D341Med (cell line): Measurements from ENCODE around the gene CYTH1.

Experiments
- DNase-seq: peaks from one replicate; pipeline ENCODE4 v3.0.0; 2012; ENCODE audit warnings: low spot score

CYTH1 gene

DNA sequence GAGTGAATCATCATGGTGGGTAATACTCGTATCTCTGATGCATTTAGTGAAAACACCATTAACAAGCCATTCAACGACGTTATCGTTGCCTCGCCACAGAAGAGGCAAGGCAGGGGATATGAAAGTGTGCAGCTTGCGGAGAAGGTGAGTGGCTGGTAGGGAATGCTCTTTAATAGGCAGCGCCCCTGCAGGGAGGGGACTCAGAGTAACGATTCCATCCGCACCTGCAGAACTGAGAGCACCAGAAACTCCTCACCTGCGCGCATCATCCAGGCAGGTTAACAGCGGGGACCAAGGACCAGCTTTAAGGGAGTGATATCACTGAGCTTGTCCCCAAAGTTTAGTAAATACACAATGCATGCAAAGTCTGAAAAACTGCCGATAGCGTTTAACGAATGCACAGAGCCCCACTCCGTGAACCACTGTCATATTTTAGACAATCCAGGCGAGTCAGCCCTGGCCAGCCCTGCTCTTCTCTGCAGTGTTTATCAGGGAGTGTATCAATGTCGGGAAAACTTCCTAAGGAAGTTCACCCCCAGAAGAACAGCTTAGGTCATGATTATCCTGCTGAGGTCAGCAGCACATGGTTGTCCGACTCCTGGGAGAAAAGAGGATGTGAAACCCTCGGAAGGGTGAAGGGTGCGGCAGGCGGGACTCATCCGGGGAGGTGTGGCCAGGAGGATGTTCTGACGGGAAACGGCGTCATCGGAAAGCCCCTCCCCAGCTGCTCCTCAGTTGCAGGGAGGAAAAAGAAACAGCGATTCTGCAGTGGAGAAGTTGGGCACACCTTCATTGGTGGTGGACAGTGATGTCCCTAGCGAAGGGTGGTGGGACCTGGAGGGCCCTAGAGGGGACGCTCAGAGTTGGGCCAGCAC lies 136.4 kb downstream of the CYTH1 start:
- DNase-seq, result peak; percentile 31

DNA sequence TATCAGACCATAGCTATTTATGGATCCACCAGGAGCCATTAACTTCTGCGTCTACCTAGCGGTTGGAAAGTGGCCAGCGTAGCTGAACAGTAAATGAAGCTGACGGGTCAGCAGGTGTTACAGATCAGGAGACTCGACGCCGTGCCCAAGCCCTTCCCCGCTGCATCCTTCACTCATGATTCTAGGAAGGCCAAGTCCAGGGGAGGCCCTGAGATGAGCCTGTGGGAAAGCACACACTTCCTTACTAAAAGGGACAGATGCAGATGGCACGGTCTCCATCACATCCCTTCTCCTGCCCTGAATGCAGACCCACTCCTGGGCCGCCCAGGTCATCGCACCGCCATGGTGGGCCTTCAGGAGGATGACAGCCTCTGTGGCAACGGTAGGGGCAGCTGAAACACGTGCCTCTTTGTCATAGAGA lies 137.1 kb downstream of the CYTH1 start:
- peak; percentile 29 for DNase-seq

DNA sequence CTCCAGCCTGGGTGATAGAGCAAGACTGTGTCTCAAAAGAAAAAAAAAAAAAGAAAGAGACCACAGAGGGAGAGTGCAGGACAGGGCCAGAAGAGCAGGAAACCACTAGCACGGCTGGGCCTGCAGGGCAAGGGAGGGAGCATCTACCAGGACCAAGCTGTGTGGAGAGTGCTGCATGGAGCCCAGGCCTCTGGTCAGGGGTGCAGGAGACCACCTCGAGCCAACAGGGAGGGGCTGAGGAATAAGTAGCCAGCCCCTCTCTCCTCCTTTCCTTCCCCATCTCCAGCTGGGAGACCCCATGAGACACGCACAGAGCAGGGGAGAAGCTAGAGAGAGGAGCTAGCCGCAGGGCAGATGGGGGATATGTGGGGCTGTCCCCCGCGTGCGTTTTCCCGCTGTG lies 137.8 kb downstream of the CYTH1 start:
- peak; percentile 33 for DNase-seq

DNA sequence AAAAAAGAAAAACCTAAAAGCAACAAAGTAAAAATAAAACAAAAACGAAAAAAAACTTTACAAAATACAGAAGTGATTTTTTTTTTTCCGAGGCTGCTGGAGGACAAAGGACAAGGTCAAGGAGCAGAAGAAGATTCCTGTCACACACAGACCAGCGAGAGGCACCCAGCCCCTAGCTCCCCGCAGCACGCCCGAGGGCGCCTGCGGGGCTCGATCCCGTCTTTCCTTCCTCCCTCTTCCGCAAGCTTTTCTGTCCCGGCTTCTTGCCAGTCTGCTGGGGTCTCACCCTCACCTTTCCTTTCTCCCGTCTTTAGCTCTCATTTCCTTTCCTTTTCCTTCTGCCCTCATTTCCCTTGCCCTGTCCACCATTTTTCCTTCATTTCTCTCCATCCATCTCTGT lies 138.7 kb downstream of the CYTH1 start:
- peak; percentile 34 for DNase-seq

DNA sequence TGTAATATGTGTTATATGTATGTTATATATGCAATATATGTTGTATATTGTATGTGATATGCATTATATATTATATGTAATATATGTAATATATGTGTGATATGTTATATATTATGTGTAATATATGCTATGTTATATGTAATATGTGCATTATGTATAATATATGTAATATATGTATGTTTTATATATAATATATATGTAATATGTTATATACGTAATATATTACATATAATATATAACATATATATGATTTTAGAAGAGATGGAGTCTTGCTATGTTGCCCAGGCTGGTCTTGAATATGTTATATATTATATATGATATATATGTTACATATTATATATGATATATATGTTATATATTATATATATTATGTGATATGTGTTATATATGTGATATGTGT lies 139.4 kb downstream of the CYTH1 start:
- no peak for DNase-seq

DNA sequence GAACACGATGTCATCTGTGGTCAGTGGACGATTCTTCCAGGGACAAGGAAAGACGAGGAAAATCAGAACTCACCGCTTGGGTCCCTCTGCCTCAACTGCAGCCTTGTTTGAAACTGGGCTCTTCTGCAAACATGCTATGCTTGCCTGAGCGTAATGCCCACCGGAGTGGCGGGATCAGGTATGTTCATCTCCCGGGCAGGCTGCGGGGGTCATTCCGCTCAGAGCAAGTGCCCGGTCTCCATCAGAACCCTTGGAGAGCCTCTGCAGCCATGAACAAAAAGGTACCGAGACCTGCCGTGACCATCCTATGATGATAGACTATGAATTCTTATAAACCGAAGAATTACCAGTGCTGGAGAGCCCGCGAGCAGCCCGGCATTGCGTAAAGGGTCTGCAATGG lies 140.4 kb downstream of the CYTH1 start:
- peak; percentile 28 for DNase-seq

DNA sequence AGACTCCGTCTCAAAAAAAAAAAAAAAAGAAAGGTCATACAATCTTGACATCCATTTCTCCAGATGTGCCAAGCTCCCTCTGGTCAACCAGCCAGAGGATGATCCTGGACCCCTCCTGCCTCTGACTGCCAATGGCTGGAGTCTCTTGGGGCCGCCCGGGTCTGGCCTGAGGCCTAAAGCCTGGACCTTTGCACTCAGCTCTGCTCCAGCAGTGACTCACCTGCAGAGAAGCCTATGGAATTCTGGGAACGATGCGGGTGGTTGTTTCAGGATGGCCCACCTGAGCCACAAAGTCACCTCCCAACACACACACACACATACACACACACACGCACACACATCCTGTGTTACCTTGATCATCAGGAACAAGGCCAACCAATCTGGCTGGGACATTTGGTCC lies 140.8 kb downstream of the CYTH1 start:
- peak; percentile 27 for DNase-seq

DNA sequence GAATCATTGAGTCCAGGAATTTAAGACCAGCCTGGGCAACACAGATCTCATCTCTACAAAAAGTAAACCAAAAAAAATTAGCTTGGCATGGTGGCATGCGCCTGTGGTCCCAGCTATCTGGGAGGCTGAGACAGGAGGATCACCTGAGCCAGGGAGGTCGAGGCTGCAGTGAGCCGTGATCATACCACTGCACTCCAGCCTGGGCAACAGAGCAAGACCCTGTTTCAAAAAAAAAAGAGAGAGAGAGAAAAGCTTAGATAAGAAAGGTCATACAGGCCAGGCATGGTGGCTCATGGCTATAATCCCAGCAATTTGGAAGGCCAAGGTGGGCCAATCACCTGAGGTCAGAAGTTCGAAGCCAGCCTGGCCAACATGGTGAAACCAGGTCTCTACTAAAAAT lies 141.4 kb downstream of the CYTH1 start:
- no peak for DNase-seq

DNA sequence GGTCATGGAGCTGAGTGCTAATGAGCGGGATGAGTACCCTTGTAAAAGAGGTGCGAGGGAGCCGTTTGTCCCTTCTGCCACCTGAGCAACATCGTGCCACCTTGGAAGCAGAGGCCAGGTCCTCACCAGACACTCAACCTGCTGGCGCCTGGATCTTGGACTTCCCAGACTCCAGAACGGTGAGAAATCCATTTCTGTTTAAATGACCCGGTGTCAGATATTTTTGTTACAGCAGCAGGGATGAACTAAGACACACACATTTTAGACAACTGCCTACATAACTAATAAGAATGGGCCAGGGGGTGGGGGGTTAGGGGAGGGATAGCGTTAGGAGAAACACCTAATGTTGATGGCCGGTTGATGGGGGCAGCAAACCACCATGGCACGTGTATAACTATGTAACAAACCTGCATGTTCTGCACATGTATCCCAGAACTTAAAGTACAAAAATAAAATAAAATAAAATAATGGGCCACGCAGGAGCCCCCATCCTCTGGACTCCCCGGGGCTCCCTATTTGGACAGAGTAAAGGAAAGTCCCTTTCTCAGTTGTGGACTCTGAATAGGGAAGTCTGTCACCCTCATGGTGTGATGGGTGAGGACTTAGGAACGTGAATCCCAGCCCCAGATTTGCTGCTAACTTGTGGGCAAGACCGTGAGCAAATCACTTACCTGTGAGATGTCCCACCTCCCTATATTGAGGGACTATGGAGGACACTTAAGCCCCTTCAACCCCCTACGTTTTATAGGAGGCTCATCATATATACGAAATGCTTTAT lies 144.2 kb downstream of the CYTH1 start:
- DNase-seq, result no peak

DNA sequence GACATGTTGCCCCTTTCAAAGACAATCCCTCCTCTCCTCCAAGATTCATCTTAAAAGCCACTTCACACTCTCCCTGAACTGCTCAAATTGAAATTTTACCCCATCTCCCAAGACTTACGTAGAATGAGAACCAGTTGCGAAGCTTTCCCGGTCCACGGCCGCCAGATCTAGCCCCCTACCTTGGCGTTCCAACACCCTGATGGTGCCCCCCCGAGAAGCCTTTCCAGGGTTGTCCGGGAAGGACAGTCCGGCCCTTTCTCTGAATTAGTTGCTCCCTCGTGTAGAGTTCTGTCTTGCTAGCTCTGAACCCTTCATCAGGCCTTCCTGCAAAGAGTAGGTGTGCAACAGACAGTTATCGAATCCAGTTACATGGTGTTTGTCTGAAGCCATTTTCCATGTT lies 144.9 kb downstream of the CYTH1 start:
- no peak for DNase-seq

DNA sequence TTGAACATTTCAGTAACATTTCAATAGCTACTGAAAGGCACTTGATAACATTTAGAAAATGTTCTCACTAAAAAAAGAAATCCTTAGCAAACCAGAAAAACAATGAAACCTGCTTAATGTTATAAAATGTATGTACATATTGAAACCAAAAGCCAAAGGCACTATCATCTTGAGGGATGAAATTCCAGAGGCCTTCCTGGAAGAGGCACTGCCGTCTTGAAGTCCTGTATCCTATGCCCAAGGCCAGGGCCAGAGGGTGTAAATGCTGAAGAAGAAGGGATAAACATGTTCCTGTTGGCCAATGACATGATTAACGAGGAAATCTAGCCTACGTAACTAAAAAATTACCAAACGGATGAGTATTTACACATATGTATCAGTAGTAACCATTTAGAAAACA lies 147.9 kb downstream of the CYTH1 start:
- no peak for DNase-seq

DNA sequence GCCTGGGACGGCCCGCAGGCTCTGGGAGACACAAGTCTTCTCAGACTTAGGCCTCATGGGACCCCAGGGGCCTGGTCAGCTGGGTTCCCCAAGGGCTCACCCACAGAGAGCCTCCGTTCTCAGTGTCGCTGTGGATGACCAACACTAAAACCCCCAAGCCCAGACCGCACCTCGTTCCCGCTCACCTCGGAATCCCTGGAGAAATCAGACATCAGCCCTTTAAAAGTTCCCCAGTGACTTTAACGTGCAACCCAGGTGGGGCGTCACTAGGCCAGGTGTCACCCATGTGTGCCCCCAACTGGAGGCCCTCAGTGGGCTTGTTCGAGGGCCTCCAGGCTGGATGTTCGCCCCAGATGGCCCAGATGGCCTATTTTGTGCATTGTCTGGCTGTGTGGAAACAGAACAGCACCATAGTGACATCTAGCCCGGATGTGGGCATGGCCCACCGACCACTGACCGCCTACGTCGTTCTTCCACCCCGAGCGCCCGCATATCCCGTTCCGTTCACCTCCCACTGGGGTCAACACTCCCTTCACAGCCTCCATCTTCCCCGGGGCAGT lies 152.6 kb downstream of the CYTH1 start:
- no peak for DNase-seq

DNA sequence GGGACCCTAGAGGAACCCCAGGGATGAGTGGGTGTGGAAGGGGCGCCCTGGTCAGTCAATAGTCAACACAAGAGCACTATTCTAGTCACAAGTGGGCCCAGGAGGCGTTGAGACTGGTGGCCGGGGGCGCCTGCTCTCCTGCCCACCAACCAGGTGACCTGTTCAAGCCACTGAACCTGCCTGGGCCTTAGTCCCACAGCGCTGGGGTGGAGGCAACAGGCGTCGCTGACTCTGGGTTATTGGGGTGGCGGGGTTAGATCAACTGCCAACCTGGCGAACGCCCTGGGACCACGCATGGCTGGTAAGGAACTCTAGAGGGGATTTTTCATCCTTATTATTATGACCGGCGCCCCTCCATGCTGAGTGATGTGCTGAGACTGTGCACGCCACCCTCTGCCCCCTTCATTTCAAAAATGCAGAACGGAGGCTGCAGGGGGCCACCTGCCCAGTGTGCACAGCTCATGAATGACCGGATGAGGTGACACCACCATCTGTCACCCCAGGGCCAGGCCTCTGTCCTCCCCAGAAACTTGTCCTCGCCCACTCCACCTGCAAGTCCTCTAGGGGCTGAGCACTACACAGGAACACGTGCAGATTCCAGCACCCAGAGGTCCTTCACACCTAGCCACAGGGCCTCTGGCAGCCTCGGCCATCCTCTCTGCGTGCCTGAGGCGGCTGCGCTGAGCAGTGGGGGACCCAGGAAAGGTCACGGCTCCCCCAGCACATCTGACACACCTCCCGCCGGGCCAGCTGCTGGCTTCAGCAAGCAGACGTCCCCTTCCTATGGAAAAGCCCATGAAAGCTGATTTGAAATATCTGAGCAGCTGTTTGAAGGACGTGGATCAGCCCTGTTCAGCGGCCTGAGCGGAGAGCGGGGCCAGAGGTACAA lies 153.3 kb downstream of the CYTH1 start:
- no peak for DNase-seq

DNA sequence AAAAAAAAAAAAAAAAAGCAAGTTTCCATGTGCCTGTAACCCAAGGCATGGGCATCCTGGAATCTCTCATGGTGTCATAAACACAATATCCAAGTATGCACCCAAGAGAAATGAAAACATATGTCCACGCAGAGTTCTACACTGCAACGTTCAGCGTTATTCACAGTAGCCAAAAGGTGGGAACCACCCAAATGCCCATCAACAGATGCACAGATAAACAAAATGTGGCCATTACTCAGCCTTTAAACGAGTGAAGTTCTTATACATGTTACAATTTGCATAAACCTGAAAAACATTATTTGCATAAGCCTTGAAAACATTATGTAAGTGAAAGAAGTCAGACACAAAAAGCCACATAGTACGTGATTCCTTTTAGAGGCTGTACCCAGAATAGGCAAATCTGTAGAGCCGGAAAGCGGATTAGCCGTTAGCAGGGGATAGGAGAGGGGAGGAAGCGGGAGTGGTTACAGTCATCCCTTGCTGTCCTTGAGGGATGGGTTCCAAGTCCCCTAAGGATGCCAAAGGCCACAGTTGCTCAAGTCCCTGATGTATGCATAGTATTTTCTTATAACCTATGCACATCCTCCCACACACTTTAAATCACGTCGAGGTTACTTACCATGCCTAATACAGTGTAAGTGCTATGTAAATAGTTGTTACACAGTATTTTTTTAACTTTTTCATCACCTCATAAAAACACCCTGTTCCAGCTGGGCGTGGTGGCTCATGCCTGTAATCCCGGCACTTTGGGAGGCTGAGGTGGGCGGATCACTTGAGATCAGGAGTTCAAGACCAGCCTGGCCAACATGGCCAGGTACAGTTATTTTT lies 157.5 kb downstream of the CYTH1 start:
- DNase-seq, result peak; percentile 73
